ENCODE measurements around the gene CACHD1.

Gene CACHD1

DNA sequence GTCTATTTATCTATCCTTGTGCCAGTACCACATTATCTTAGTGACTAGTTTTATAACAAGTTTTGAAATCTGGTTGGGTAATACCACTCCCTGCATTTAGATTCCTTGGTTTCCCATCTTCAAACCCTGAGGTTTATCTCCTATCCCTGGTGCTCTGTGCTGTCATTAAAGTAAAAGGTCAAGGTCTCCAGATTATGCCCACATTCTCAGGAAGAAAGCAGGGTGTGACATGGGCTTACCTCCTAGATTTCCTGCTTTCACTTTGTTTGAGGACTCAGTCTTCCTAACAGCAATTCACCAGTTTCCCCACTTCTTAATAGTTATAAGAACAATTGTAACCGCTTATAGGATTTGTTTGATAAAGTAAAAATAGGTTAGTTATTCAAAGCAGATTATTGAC is 86.0 kb downstream of the CACHD1 start:
- no peak for DNase-seq

- DNase-seq, result no peak
These were observed 92.1 kb downstream of the CACHD1 start for GRCh38 chr1:64561993-64562392.

- no peak for DNase-seq
These were observed 94.1 kb downstream of the CACHD1 start for GRCh38 chr1:64563958-64564565.

DNA sequence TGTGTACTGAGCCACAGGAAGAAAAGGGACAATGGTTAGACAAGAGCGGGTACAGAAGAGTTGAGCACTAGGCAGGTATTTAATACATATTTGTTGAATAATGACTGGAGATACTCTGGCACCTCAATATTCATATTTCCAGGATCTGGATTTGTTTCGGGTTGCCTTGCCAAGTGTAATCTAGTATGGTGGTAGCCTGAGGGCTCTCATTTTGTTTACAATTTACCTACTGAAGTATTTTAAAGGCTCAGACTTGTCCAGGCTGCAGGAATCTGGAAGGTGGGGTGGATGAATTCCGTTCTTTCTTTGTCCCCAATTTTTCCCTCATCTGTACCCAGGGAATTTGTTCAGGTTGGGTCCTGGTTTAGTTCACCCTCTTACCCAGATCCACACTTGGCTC is 95.0 kb downstream of the CACHD1 start:
- no peak for DNase-seq

- no peak for DNase-seq
These were observed 97.7 kb downstream of the CACHD1 start for GRCh38 chr1:64567426-64568170.

- no peak for DNase-seq
These were observed 98.2 kb downstream of the CACHD1 start for GRCh38 chr1:64568171-64568450.

- no peak for DNase-seq
These were observed 99.5 kb downstream of the CACHD1 start for GRCh38 chr1:64569411-64569810.

DNA sequence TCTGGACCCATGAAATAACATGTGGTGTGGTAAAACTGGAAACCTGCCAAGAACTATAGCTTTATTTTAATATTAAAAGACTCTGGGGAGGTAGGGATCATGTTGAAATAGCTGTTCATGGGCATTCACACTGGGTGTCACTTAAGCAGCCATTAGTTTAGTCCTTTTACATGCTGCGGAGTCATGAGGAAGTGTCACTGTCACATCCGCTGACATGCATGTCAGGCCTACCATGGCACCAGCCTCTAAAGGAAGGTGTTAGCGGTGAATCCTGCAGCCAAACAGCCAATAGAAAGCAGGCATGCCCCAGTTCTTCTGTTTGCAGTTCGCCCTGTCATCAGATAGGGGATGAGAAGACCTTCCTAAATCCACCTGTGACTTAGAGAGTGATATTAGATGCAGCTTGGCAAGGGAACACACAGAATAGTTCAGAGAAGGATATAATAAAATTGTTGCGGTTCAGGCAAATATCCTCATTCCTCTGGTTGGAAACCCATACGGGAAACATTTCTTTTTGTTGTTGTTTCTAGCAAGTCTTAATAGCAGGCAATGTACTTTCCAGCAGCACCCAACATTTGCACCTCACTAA is 100.4 kb downstream of the CACHD1 start:
- DNase-seq, result no peak

GRCh38 chr1:64572222-64572900 is 102.4 kb downstream of the CACHD1 start:
- peak; percentile 88 for DNase-seq

DNA sequence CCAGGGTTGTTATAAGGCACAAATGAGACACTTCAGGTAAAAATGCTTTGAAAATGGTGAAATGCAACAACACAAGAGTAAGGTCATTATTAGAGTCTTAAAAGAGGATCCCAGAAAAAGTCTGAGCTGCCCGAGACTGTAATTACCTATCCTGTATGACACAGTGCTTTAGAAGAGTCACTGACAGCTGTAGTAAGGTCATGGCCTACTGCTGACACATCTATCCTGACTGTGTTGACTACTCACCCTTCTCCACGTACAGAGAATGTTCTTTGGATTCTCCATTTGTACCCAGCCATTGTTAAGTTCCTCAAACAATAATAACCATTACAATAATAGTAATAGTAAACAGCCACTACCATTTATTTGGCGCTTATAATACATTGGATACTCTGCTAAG is 104.4 kb downstream of the CACHD1 start:
- no peak for DNase-seq

- DNase-seq, result no peak
These were observed 106.2 kb downstream of the CACHD1 start for GRCh38 chr1:64575881-64576676.

GRCh38 chr1:64578270-64578973 is 108.5 kb downstream of the CACHD1 start:
- no peak for DNase-seq

DNA sequence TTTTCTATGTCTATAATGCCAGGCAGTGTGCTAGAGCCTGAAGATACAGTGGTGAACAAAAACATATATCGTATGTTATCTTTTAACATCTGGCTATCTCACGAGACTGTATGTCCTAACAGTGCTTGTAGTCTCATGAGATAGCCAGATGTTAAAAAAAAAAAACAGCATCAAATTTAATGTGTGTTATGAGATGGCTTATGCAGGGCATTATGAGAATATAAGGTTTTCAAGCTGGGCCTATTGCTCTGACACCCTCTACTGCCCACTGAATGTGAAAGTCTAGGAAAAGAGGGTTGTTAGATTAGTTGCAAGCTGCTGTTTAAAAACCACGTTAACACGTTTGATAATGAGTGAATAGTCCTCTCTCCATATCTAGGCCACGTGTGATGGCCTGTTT is 109.8 kb downstream of the CACHD1 start:
- DNase-seq, result no peak

GRCh38 chr1:64581135-64581842 is 111.4 kb downstream of the CACHD1 start:
- DNase-seq, result no peak

DNA sequence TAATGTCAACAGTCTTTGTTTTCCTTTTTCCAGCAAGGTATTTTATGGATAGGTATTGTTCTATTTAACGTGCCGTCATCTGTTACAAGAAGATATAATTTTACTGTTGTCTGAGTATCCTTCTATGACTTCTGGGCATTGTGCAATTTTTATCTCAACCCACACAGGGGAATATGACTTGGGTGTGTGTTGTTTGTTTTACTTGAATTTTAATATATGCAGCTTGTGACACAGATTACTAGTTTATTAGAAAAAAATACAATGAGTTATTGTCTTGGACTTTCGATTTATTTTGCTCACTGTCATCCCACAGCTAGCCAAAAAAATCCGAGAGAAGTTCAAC is 111.9 kb downstream of the CACHD1 start:
- DNase-seq, result no peak

GRCh38 chr1:64584479-64584878 is 114.5 kb downstream of the CACHD1 start:
- DNase-seq, result no peak

GRCh38 chr1:64588876-64589275 is 118.9 kb downstream of the CACHD1 start:
- DNase-seq, result no peak

- no peak for DNase-seq
These were observed 120.4 kb downstream of the CACHD1 start for GRCh38 chr1:64590316-64590715.

DNA sequence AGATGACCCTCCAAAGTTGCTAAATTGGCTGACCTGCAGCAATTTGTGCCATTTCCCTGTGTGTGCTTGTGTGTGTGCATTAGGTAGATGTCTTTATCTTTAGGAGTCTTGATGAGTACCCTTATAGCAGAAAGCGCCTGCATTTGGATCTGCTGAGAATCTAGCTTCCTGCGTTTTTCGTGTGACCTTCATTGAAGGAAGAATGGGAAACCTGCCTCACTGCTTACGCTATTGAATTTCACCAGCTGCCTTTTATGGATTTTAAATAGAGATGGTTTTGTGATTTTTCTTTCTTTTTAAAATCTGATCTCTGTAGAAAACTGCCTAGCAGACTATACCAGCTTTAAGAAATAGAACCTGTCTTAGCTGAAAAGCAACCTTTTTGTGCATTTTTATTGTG is 124.5 kb downstream of the CACHD1 start:
- DNase-seq, result no peak

- DNase-seq, result peak; percentile 61
These were observed 126.1 kb downstream of the CACHD1 start for GRCh38 chr1:64595871-64596515.

- DNase-seq, result no peak
These were observed 127.2 kb downstream of the CACHD1 start for GRCh38 chr1:64597113-64597512.
